ENCODE data around the gene EXOG. TPM values are rescaled to one million over a fixed set of nuclear protein-coding genes. Genes with fewer than 3 reads are reported as not detected.
A peak's percentile ranks its signal among the peaks of the same experiment; 100 is the strongest.

EXOG gene
- total and polyA plus RNA-seq, 2 experiments from 2014 or later = 5.0 to 7.0 TPM

DNA sequence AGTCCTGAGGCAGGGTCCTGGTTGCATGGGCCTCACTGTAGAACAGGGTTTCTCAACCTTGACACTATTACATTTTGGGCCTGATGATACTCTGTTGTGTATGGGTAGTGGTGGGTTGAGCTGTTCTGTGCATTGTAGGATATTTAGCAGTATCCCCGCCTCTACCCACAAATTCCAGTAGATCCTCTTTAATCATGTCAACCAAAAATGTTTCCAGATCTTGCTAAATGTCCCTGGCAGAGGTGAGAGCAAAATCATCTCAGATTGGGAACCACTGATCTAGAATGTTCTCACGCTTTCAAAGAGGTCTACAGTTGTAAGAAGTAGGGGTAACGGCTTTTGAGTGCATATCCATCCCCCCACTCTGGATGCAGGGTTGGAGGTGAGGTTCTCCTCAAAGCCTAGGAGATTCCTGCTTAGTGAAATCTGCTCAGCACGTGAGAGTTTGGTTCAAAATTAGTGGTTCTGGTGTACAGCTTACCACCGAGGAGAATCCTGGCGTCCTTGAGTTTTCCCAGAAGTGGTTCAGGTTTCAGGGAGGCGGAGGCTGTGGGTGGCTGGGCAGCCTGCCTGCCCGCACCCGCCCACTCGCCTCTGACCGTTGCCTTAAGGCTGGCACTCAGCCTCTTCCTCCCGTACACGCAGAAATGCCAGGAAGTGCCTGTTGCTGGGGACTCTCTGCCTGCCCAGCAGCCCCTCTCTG is 37.2 kb upstream of the EXOG start:
- DNase-seq (ENCODE audit: low read depth in 1 of 2, low spot score in 1 of 2) = peak in 1 of 2 donors; percentile 39
- H3K36me3 ChIP-seq = no peaks in the 10 kb centered on the region
- H3K27ac ChIP-seq = no peak overlapping the region
- no peak for TF ChIP-seq CTCF (IDR thresholded peaks at IDR 0.05; ENCODE audit: low read depth, low read length)
- H3K4me1 ChIP-seq (ENCODE audit: low read depth) = peaks cover 35% of the 10 kb centered on the region
- H3K4me3 ChIP-seq = no peak overlapping the region
- no peaks in the 10 kb centered on the region for H3K9me3 ChIP-seq (ENCODE audit: low read depth)
- H3K27me3 ChIP-seq = no peaks in the 10 kb centered on the region

- Histone ChIP-seq H3K4me1 (ENCODE audit: low read depth) (peaks cover 35% of the 10 kb centered on the region), H3K36me3 (no peaks in the 10 kb centered on the region), H3K4me3 (no peak overlapping the region), H3K27me3 (no peaks in the 10 kb centered on the region), H3K9me3 (ENCODE audit: low read depth) (no peaks in the 10 kb centered on the region), H3K27ac (peak overlapping the region; percentile 81)
- DNase-seq (ENCODE audit: low read depth in 1 of 2, low spot score in 1 of 2) = no peak
- no peak for TF ChIP-seq CTCF (IDR thresholded peaks at IDR 0.05; ENCODE audit: low read depth, low read length)
Measured at GRCh38 chr3:38459499-38460048, 36.6 kb upstream of the EXOG start.

GRCh38 chr3:38460377-38461270 is 35.5 kb upstream of the EXOG start:
- DNase-seq (ENCODE audit: low read depth in 1 of 2, low spot score in 1 of 2) = peak in 1 of 2 donors; percentile 17
- Histone ChIP-seq H3K36me3 (no peaks in the 10 kb centered on the region), H3K27ac (peak overlapping the region; percentile 81), H3K4me3 (no peak overlapping the region), H3K4me1 (ENCODE audit: low read depth) (peaks cover 35% of the 10 kb centered on the region), H3K9me3 (ENCODE audit: low read depth) (no peaks in the 10 kb centered on the region), H3K27me3 (no peaks in the 10 kb centered on the region)
- no peak for TF ChIP-seq CTCF (IDR thresholded peaks at IDR 0.05; ENCODE audit: low read depth, low read length)

- H3K4me3 ChIP-seq = no peak overlapping the region
- no peaks in the 10 kb centered on the region for H3K27me3 ChIP-seq
- no peak for DNase-seq (ENCODE audit: low read depth in 1 of 2, low spot score in 1 of 2)
- H3K9me3 ChIP-seq (ENCODE audit: low read depth) = no peaks in the 10 kb centered on the region
- H3K27ac ChIP-seq = no peak overlapping the region
- peaks cover 6% of the 10 kb centered on the region for H3K4me1 ChIP-seq (ENCODE audit: low read depth)
- no peaks in the 10 kb centered on the region for H3K36me3 ChIP-seq
- no peak for TF ChIP-seq CTCF (IDR thresholded peaks at IDR 0.05; ENCODE audit: low read depth, low read length)
Measured at GRCh38 chr3:38465588-38466154, 30.5 kb upstream of the EXOG start.

DNA sequence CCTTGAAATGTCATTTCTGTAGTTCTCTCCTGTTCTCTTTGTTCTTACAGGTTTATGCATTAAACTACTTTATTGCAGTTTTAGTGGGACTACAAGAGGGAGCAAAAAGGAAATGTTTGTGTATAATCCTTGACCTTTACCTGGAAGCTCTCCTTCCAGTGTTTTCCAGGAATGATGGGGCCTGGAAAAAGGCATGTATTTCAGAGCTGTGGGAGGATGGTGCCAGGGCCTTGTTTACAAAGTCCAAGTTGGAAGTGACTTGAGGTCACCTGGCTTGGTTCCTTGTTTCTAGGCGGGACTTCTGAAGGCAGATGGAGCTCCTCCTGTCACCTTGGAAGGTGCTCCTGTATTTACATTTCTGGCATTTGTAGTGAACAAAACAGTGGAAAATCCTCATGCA is 27.4 kb upstream of the EXOG start:
- Histone ChIP-seq H3K4me1 (ENCODE audit: low read depth) (peaks cover 11% of the 10 kb centered on the region), H3K4me3 (no peak overlapping the region), H3K27ac (no peak overlapping the region), H3K9me3 (ENCODE audit: low read depth) (no peaks in the 10 kb centered on the region), H3K36me3 (no peaks in the 10 kb centered on the region), H3K27me3 (no peaks in the 10 kb centered on the region)
- no peak for DNase-seq (ENCODE audit: low read depth in 1 of 2, low spot score in 1 of 2)
- TF ChIP-seq CTCF (IDR thresholded peaks at IDR 0.05; ENCODE audit: low read depth, low read length) = no peak
